GM18520 (cell line): ENCODE measurements around the gene PKD1L1.

Experiments used
- ATAC-seq: cut with Tn5 transposase; IDR thresholded peaks from one replicate; pipeline ENCODE4 v1.9.1; 2021; ENCODE audit not compliant: unreplicated experiment

Gene PKD1L1

GRCh38 chr7:47881256-47881655 is 67.0 kb downstream of the PKD1L1 start:
- no peak for ATAC-seq

- ATAC-seq: no peak
Measured at GRCh38 chr7:47878662-47879061, 69.6 kb downstream of the PKD1L1 start.

- no peak for ATAC-seq
Measured at GRCh38 chr7:47877336-47877735, 70.9 kb downstream of the PKD1L1 start.

- ATAC-seq: no peak
Measured at GRCh38 chr7:47875998-47876744, 72.1 kb downstream of the PKD1L1 start.

- no peak for ATAC-seq
Measured at GRCh38 chr7:47875406-47875805, 72.9 kb downstream of the PKD1L1 start.

GRCh38 chr7:47873762-47874161 is 74.5 kb downstream of the PKD1L1 start:
- no peak for ATAC-seq

GRCh38 chr7:47867286-47867685 is 81.0 kb downstream of the PKD1L1 start:
- ATAC-seq: no peak

- no peak for ATAC-seq
Measured at GRCh38 chr7:47866120-47866519, 82.1 kb downstream of the PKD1L1 start.

- ATAC-seq: no peak
Measured at GRCh38 chr7:47852330-47853245, 95.7 kb downstream of the PKD1L1 start.

- no peak for ATAC-seq
Measured at GRCh38 chr7:47847207-47847606, 101.1 kb downstream of the PKD1L1 start.

- no peak for ATAC-seq
Measured at GRCh38 chr7:47846138-47846836, 102.0 kb downstream of the PKD1L1 start.

- no peak for ATAC-seq
Measured at GRCh38 chr7:47844311-47844710, 104.0 kb downstream of the PKD1L1 start.

GRCh38 chr7:47843291-47843690 is 105.0 kb downstream of the PKD1L1 start:
- no peak for ATAC-seq

- no peak for ATAC-seq
Measured at GRCh38 chr7:47839381-47839780, 108.9 kb downstream of the PKD1L1 start.

- ATAC-seq: no peak
Measured at GRCh38 chr7:47837826-47838225, 110.4 kb downstream of the PKD1L1 start.

GRCh38 chr7:47836503-47837202 is 111.6 kb downstream of the PKD1L1 start:
- ATAC-seq: no peak

GRCh38 chr7:47836080-47836479 is 112.2 kb downstream of the PKD1L1 start:
- ATAC-seq: no peak

- no peak for ATAC-seq
Measured at GRCh38 chr7:47833211-47833610, 115.1 kb downstream of the PKD1L1 start.

- ATAC-seq: no peak
Measured at GRCh38 chr7:47832105-47832715, 116.1 kb downstream of the PKD1L1 start.

- no peak for ATAC-seq
Measured at GRCh38 chr7:47830015-47830414, 118.3 kb downstream of the PKD1L1 start.
